ENCODE measurements around the gene ZNF296. TPM values are rescaled to one million over a fixed set of nuclear protein-coding genes. Genes with fewer than 3 reads are reported as not detected.

The ZNF296 gene
- total and polyA plus RNA-seq, 2 of the 8 experiments (the other 6 are each of a cell fraction or from before 2014, with no cell fraction given), result 2.7 to 7.5 TPM

GRCh38 chr19:45063851-45064801 is 12.2 kb downstream of the ZNF296 start:
- no peak overlapping the region for H2BK120ac ChIP-seq (replicated peaks; ENCODE audit: low read depth, low read length)
- 98% methylated on average over 25 of the region's 85 CpGs; no CpG with 5 or more reads in 1 of the 2 experiments for WGBS, 2 experiments (ENCODE audit: extremely low coverage in 1 of 2, insufficient coverage in 1 of 2, insufficient read length in 1 of 2, insufficient replicate concordance in 2 of 2, low coverage in 1 of 2, low lambda C conversion rate in 2 of 2, missing lambda C conversion rate in 1 of 2)
- FAIRE-seq, result no peak

More at GRCh38 chr19:45063851-45064801, 12.2 kb downstream of the ZNF296 start:
- TF ChIP-seq E2F6 (IDR thresholded peaks at IDR 0.05) (no peak), SAP30 (IDR thresholded peaks at IDR 0.05; ENCODE audit: insufficient read depth, insufficient replicate concordance, low read length) (no peak), GTF2F1 (IDR thresholded peaks at IDR 0.05; ENCODE audit: borderline replicate concordance, low read depth, low read length) (no peak), BACH1 (IDR thresholded peaks at IDR 0.05; ENCODE audit: low read length) (no peak), CHD2 (IDR thresholded peaks at IDR 0.05; ENCODE audit: low read length) (no peak), MAX (IDR thresholded peaks at IDR 0.05) (no peak), CEBPB (IDR thresholded peaks at IDR 0.05; ENCODE audit: low read depth, low read length) (no peak), EZH2 (IDR thresholded peaks at IDR 0.05; ENCODE audit: low read depth, low read length, severe bottlenecking) (no peak)
- H3K4me1 ChIP-seq (replicated peaks in 1 of 4; ENCODE audit: control insufficient read depth in 3 of 4, insufficient read depth in 4 of 4, low read length in 3 of 4), result peaks cover 0 to 4% (median 1%) of the 10 kb centered on the region in 4 experiments; a peak in 4 of 7 replicates
- CTCF ChIA-PET (ENCODE audit: partially characterized antibody), result interaction anchor here (1.1 to 3.5 kb wide), 3 partner anchors 10 to 79 kb away, joined by 3 to 9 read pairs (median 3); no protein-coding TSS in a partner anchor
- H3K18ac ChIP-seq (ENCODE audit: extremely low read depth, low read length), result no peak overlapping the region
- no peak overlapping the region for H3K4me2 ChIP-seq (ENCODE audit: insufficient read depth in 1 of 2, low read depth in 2 of 2, low read length in 2 of 2)
- H3K79me1 ChIP-seq (ENCODE audit: low read depth, low read length), result peaks cover 4% of the 10 kb centered on the region; the same call in 1 of the 2 replicates
- H2BK5ac ChIP-seq (ENCODE audit: low read depth, low read length), result no peak overlapping the region
- H3K4me3 ChIP-seq (ENCODE audit: extremely low read depth in 1 of 4, insufficient read depth in 2 of 4, low read depth in 3 of 4, low read length in 4 of 4), result no peak overlapping the region
- no peak overlapping the region for H2BK15ac ChIP-seq (ENCODE audit: low read length)
- H3K56ac ChIP-seq (replicated peaks; ENCODE audit: insufficient read length, low read depth, low read length), result no peak overlapping the region
- no peaks in the 10 kb centered on the region for H3K79me2 ChIP-seq (ENCODE audit: control insufficient read depth in 1 of 2, insufficient read depth in 2 of 2, low read length in 2 of 2)
- no peak overlapping the region for H2BK20ac ChIP-seq (ENCODE audit: low read length)
- no peaks in the 10 kb centered on the region for H3K27me3 ChIP-seq (replicated peaks in 1 of 4; ENCODE audit: control insufficient read depth in 3 of 4, extremely low read depth in 1 of 4, insufficient read depth in 3 of 4, low read length in 3 of 4)
- POLR2A ChIA-PET (ENCODE audit: partially characterized antibody), result interaction anchor here (0.7 to 6.9 kb wide), 6 partner anchors 13 to 88 kb away, joined by 3 to 61 read pairs (median 3); partner anchors contain the start of genes GEMIN7 and ZNF296
- no peak overlapping the region for H2AFZ ChIP-seq (ENCODE audit: low read length)
- no peak overlapping the region for H3K4ac ChIP-seq (replicated peaks; ENCODE audit: insufficient read length, low read depth, low read length)
- no peak overlapping the region for H3K27ac ChIP-seq (ENCODE audit: low read depth, low read length)
- no peaks in the 10 kb centered on the region; a peak in 1 of 4 replicates for H3K9me3 ChIP-seq (ENCODE audit: insufficient read depth in 2 of 2, low read depth in 1 of 2, low read length in 1 of 2)
- H4K5ac ChIP-seq (ENCODE audit: insufficient read length, low read depth, low read length), result no peak overlapping the region
- peaks cover 9 to 13% of the 10 kb centered on the region in 2 experiments for H4K20me1 ChIP-seq (replicated peaks in 1 of 2; ENCODE audit: control insufficient read depth in 1 of 2, insufficient read depth in 2 of 2, low read length in 2 of 2)
- H4K91ac ChIP-seq (replicated peaks; ENCODE audit: insufficient read length, low read length), result no peak overlapping the region
- H2AK5ac ChIP-seq (ENCODE audit: low read depth, low read length), result no peak overlapping the region
- H3K23me2 ChIP-seq (ENCODE audit: low read depth, low read length), result no peaks in the 10 kb centered on the region
- H2BK12ac ChIP-seq (ENCODE audit: low read depth, low read length), result no peak overlapping the region
- no peak overlapping the region for H3K9ac ChIP-seq (replicated peaks in 1 of 4; ENCODE audit: extremely low read depth in 1 of 4, low read depth in 3 of 4, low read length in 3 of 4)
- DNase-seq (ENCODE audit: low read depth in 1 of 2, low spot score in 2 of 2), result no peak
- H3K36me3 ChIP-seq (ENCODE audit: control insufficient read depth in 2 of 4, insufficient read depth in 4 of 4, low read length in 3 of 4), result peaks cover 11 to 54% (median 32%) of the 10 kb centered on the region in 4 experiments; a peak in 7 of 8 replicates
- H3K23ac ChIP-seq (ENCODE audit: insufficient read length), result no peak overlapping the region
- no peak overlapping the region for H3K14ac ChIP-seq (ENCODE audit: insufficient read length)
- H4K8ac ChIP-seq (ENCODE audit: extremely low read depth, insufficient read depth, low read length), result no peak overlapping the region

Data from H1 (cell line).